Activated naive CD8-positive, alpha-beta T cell treated with anti-CD3 and anti-CD28 coated beads, Interleukin-2, amount 10 ng/mL, durations not matched to agents 7 days and 5 days (primary cell): ENCODE data around the gene GATAD1. TPM values are rescaled to one million over a fixed set of nuclear protein-coding genes. Genes with fewer than 3 reads are reported as not detected.

Source experiments
- ATAC-seq: fragments of 150-1000 bp; cut with Tn5 transposase; one replicate; pipeline ENCODE4 v1.10.0; 2021; ENCODE audit warnings: low read depth, moderate library complexity
- POLR2A ChIA-PET: fragments of 350-600 bp; sonication (Branson Sonifier 250); formaldehyde crosslinking; loops from one replicate; lab custom pipeline; 2021; ENCODE audit warnings: antibody characterized with exemption; lab: Charles Lee
- DNase-seq: peaks from one replicate; pipeline ENCODE4 v3.0.0; 2021
- H3K27ac Mint-ChIP-seq: one replicate; pipeline ENCODE4 v1.8.0; 2022; ENCODE audit warnings: mild to moderate bottlenecking, mixed read lengths
- H3K27me3 Mint-ChIP-seq: one replicate; pipeline ENCODE4 v1.8.0; 2022; ENCODE audit warnings: mild to moderate bottlenecking, moderate library complexity, mixed read lengths
- H3K36me3 Mint-ChIP-seq: one replicate; pipeline ENCODE4 v1.8.0; 2021; ENCODE audit warnings: mild to moderate bottlenecking, mixed read lengths
- H3K4me1 Mint-ChIP-seq: one replicate; pipeline ENCODE4 v1.8.0; 2021; ENCODE audit warnings: mixed read lengths
- H3K4me3 Mint-ChIP-seq: one replicate; pipeline ENCODE4 v1.8.0; 2022; ENCODE audit warnings: mild to moderate bottlenecking, moderate library complexity, mixed read lengths
- H3K9me3 Mint-ChIP-seq: one replicate; pipeline ENCODE4 v1.8.0; 2021; ENCODE audit warnings: mixed read lengths
- total RNA-seq, 2 experiments: library from RNA; stranded (reverse); gene quantifications; one replicate each; pipeline ENCODE4 v1.2.3, GENCODE V29; 2021

Gene GATAD1
- total RNA-seq, 2 experiments from 2014 or later = 24.9 to 28.0 TPM

- no peak for DNase-seq
- Mint-ChIP-seq H3K36me3 (no peaks in the 10 kb centered on the region), H3K27ac (no peak overlapping the region), H3K27me3 (no peaks in the 10 kb centered on the region), H3K9me3 (no peaks in the 10 kb centered on the region), H3K4me3 (no peak overlapping the region), H3K4me1 (peaks cover 7% of the 10 kb centered on the region)
- ATAC-seq = no peak
- POLR2A ChIA-PET = interaction anchor here (0.6 kb wide), 1 partner anchor 98 kb away, joined by 4 read pairs; no protein-coding TSS in a partner anchor
These were observed 59.1 kb downstream of the GATAD1 start for GRCh38 chr7:92506363-92506762.

- H3K27ac Mint-ChIP-seq = no peak overlapping the region
- no peak for DNase-seq
- POLR2A ChIA-PET = no interaction called here
- no peaks in the 10 kb centered on the region for H3K27me3 Mint-ChIP-seq
- H3K4me3 Mint-ChIP-seq = no peak overlapping the region
- H3K4me1 Mint-ChIP-seq = peaks cover 2% of the 10 kb centered on the region
- no peaks in the 10 kb centered on the region for H3K9me3 Mint-ChIP-seq
- H3K36me3 Mint-ChIP-seq = peaks cover 5% of the 10 kb centered on the region
- no peak for ATAC-seq
These were observed 61.7 kb downstream of the GATAD1 start for GRCh38 chr7:92508946-92509345.

Other genes with a start within 250 kb of the GATAD1 start
- 10 to 100 TPM; 46.4 to 54.2 TPM for gene KRIT1, start 201.6 kb upstream of the GATAD1 start, total RNA-seq
- 10 to 100 TPM; 75.5 to 77.6 TPM for gene ANKIB1, start 201.5 kb upstream of the GATAD1 start, total RNA-seq
- not detected for gene ERVW-1, start 30.5 kb downstream of the GATAD1 start, total RNA-seq
- gene PEX1, start 81.0 kb downstream of the GATAD1 start, total RNA-seq = 10 to 100 TPM; 23.5 to 24.4 TPM
- 10 to 100 TPM; 22.6 to 24.2 TPM for gene RBM48, start 81.3 kb downstream of the GATAD1 start, total RNA-seq
- 10 to 100 TPM; 32.3 to 33.3 TPM for gene FAM133B, start 142.9 kb downstream of the GATAD1 start, total RNA-seq